H1 (cell line): ENCODE results near the gene RGMB. TPM values are rescaled to one million over a fixed set of nuclear protein-coding genes. Genes with fewer than 3 reads are reported as not detected.
A peak's percentile ranks its signal among the peaks of the same experiment; 100 is the strongest.

Source experiments
- CBX8 ChIP-seq: fragments of 300-800, 300-1000 bp; sonication (generic); IDR thresholded peaks from 2 replicates; pipeline ENCODE4 v1.7.1; 2016; ENCODE audit warnings: low read depth, low read length, borderline replicate concordance
- CHD7 ChIP-seq: fragments of 300-600 bp; sonication (generic); IDR thresholded peaks from 2 replicates; pipeline ENCODE4 v1.7.1; 2012; ENCODE audit warnings: low read length, moderate library complexity, mild to moderate bottlenecking, inconsistent platforms; ENCODE audit not compliant: insufficient replicate concordance
- JUND ChIP-seq: IDR thresholded peaks from 2 replicates; pipeline ENCODE4 v1.6.1; 2011; ENCODE audit warnings: mild to moderate bottlenecking, improper control_type of control experiment, low read length
- SP4 ChIP-seq: IDR thresholded peaks from 2 replicates; pipeline ENCODE4 v1.6.1; 2012; ENCODE audit warnings: low read length, inconsistent platforms
- TBP ChIP-seq: IDR thresholded peaks from 2 replicates; pipeline ENCODE4 v1.6.1; 2011; ENCODE audit warnings: low read depth, low read length, improper control_type of control experiment
- polyA plus RNA-seq, 7 experiments: library from polyadenylated mRNA; depleted of rRNA in 3 of 7; stranded (reverse) in 5 of 7; unstranded in 2 of 7; fragments of >200 nt in 5 of 7; fragments of 200-250 nt in 2 of 7; gene quantifications; 1 replicate in 5 of 7; 2 replicates in 1 of 7; 4 replicates in 1 of 7; pipeline versions ENCODE4 v1.2.1 to v1.2.3, GENCODE V29; 2011 to 2013; ENCODE audit warnings: missing spikeins in 2 of 7, mixed read lengths in 2 of 7
- total RNA-seq: library from RNA; stranded (reverse); fragmentation: NEBNext Ultra II Directional; extraction: Animal tissue kit (Norgen Biotek cat#: 25700); gene quantifications from 2 replicates; pipeline ENCODE4 v1.2.1, GENCODE V29; 2021

Gene RGMB
- total and polyA plus RNA-seq, 2 of the 8 experiments (the other 6 are each of a cell fraction or from before 2014, with no cell fraction given): 11.7 to 27.0 TPM

- TF ChIP-seq CHD7 (no peak), SP4 (no peak; the same call in 1 of the 2 replicates), TBP (peak; percentile 35; the same call in 1 of the 2 replicates), CBX8 (no peak), JUND (no peak)
- TF ChIP-seq, all 59 proteins: peak for 14
Measured at GRCh38 chr5:98773464-98774191, at the start of gene RGMB (continued).
